HG03066 (cell line): Measurements from ENCODE around the gene FEM1A.
"Not testable (repeated sequence)": the region's sequence is repeated elsewhere in the genome, so short reads cannot be mapped to it uniquely, and the experiment has no call there.

Experiments
- ATAC-seq: cut with Tn5 transposase; IDR thresholded peaks from one replicate; pipeline ENCODE4 v1.9.1; 2021; ENCODE audit warnings: low read depth; ENCODE audit not compliant: unreplicated experiment

Gene FEM1A

GRCh38 chr19:4844348-4845179, 53.0 kb downstream of the FEM1A start:
- no peak for ATAC-seq

DNA sequence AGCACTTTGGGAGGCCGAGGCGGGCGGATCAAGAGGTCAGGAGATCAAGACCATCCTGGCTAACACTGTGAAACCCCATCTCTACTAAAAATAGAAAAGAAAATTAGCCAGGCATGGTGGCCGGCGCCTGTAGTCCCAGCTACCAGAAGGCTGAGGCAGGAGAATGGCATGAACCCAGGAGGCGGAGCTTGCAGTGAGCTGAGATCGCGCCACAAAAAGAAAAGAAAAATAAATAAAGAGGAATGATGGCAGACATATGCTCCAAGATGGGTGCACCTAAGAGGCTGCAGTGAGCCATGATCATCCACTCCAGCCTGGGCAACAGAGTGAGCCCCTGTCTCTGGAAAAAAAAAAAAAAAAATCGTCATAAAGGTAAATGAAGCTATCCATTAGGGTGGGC, 54.4 kb downstream of the FEM1A start:
- ATAC-seq: not testable (repeated sequence)

GRCh38 chr19:4847190-4847973, 55.8 kb downstream of the FEM1A start:
- no peak for ATAC-seq

DNA sequence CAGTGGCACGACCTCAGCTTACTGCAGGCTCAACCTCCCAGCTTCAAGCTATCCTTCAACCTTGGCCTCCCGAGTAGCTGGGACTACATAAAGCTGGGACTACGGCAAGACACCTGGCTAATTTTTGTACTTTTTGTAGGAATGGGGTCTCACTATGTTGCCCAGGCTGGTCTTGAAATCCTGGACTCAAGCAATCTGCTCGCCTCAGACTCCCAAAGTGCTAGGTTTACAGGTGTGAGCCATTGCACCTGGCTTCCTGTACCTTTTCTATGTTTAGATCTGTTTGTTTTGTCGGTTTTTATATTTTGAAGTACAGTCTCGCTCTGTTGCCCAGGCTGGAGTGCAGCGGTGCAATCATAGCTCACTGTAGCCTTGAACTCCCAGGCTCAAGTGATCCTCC, 57.5 kb downstream of the FEM1A start:
- ATAC-seq: no peak
